ENCODE data around the gene NR1H3. TPM values are rescaled to one million over a fixed set of nuclear protein-coding genes. Genes with fewer than 3 reads are reported as not detected.

The NR1H3 gene
- total RNA-seq, 1 donor from 2014 or later = 92.4 TPM

DNA sequence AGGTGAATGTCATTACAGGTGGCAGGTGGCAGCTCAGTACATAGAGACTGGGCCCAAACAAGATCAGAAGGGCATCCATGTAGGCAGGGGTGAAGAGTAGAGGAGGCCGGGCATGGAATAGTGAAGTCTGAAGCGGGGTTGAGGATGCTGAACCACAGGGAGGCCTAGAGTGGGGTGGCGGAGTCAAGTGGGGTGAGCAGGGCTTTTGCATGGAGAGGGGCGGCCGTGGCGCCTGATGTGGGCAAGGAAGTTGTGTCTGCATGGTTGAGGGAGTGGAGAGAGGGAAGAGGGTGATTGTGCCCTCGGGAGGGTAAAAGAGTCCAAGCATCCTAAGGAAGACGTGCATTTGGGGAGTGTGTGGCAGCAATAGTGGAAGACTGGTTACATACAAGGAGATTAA is 28.6 kb upstream of the NR1H3 start:
- Histone ChIP-seq H3K36me3 (peaks cover 46 to 80% of the 10 kb centered on the region in 2 donors), H3K27ac (no peak overlapping the region), H3K9me3 (no peaks in the 10 kb centered on the region), H3K4me3 (no peak overlapping the region), H3K4me1 (no peaks in the 10 kb centered on the region), H3K27me3 (no peaks in the 10 kb centered on the region)
- intact Hi-C loops (cut with DNase I) = no loop called here
- TF ChIP-seq, protein P1, sequence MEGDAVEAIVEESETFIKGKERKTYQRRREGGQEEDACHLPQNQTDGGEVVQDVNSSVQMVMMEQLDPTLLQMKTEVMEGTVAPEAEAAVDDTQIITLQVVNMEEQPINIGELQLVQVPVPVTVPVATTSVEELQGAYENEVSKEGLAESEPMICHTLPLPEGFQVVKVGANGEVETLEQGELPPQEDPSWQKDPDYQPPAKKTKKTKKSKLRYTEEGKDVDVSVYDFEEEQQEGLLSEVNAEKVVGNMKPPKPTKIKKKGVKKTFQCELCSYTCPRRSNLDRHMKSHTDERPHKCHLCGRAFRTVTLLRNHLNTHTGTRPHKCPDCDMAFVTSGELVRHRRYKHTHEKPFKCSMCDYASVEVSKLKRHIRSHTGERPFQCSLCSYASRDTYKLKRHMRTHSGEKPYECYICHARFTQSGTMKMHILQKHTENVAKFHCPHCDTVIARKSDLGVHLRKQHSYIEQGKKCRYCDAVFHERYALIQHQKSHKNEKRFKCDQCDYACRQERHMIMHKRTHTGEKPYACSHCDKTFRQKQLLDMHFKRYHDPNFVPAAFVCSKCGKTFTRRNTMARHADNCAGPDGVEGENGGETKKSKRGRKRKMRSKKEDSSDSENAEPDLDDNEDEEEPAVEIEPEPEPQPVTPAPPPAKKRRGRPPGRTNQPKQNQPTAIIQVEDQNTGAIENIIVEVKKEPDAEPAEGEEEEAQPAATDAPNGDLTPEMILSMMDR (IDR thresholded peaks at IDR 0.05) = no peak
- no peak for DNase-seq (ENCODE audit: low spot score in 2 of 2)

DNA sequence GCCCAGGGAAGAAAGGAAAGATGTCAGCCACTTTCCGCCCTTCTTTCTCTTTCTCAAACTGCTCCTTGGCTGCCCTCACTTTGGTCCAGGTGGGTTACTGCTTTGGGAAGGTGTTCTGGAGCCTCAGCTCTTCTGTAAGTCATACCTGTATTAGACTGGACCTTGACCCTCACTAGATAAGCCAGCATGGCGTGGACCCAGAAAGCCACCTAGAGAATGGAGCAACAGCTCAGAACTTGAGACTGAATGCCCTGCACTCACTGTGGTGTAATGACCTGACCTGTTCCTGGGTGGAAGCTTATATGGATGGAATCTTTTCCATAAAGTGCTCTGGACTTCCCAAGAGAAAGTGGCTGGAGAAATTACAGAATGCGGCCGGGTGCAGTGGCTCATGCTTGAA is 24.7 kb upstream of the NR1H3 start:
- Histone ChIP-seq H3K27me3 (no peaks in the 10 kb centered on the region), H3K9me3 (no peaks in the 10 kb centered on the region), H3K4me1 (no peaks in the 10 kb centered on the region), H3K27ac (no peak overlapping the region), H3K36me3 (peaks cover 19 to 74% of the 10 kb centered on the region in 2 donors), H3K4me3 (no peak overlapping the region)
- DNase-seq (ENCODE audit: low spot score in 2 of 2) = no peak
- TF ChIP-seq, protein P1 (IDR thresholded peaks at IDR 0.05) = no peak
- intact Hi-C loops (cut with DNase I) = no loop called here

DNA sequence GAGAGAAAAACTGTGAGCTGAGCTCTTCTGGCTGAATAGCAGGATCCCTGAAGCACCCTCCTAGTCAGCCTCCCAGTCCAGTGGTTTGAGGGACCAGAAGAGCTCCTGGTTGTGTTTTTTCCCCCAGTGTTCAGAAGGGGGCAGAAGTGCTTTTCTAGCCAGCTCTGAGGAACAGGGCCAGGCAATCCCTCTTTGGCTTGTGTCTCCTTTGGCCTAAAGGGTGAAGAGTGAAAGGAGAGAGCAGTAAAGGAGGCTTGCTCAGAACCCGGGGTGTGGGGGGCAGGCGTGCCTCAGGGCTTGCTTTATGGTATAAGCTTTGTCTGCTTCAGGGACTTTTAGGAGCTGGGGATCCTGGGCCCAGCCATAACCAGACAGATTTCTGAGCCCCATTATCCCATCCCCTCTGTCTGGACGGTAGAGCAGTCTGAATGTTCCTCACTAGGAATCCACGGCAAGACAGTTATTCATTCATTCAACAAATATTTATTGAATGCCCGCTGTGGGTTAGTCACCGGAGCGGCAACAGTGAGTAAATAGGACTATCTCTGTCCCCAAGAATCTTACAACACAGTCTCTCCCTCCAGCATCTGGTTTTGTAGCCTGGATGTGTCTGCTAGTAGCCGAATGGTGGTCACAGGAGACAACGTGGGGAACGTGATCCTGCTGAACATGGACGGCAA is 23.7 kb upstream of the NR1H3 start:
- H3K4me3 ChIP-seq = no peak overlapping the region
- H3K4me1 ChIP-seq = no peaks in the 10 kb centered on the region
- intact Hi-C loops (cut with DNase I) = no loop called here
- peaks cover 22 to 80% of the 10 kb centered on the region in 2 donors for H3K36me3 ChIP-seq
- no peaks in the 10 kb centered on the region for H3K9me3 ChIP-seq
- H3K27me3 ChIP-seq = no peaks in the 10 kb centered on the region
- TF ChIP-seq, protein P1 (IDR thresholded peaks at IDR 0.05) = peak in 1 of 3 experiments; percentile 21
- H3K27ac ChIP-seq = no peak overlapping the region
- DNase-seq (ENCODE audit: low spot score in 2 of 2) = no peak

DNA sequence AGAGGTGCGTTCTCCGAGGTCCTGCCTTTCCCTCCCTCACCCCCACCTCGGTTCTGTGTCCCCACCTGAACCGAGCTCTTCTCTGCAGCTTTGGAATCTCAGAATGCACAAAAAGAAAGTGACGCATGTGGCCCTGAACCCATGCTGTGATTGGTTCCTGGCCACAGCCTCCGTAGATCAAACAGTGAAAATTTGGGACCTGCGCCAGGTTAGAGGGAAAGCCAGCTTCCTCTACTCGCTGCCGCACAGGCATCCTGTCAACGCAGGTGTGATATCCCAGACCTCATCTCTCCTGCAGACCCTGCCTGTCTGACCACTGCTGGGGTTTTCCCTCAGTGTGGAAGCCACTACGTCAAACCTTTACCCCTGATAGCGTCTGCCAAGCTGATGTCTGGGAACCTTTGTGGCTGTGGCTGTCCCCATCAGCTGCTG is 23.1 kb upstream of the NR1H3 start:
- TF ChIP-seq, protein P1 (IDR thresholded peaks at IDR 0.05) = no peak
- no peak overlapping the region for H3K4me3 ChIP-seq
- no peaks in the 10 kb centered on the region for H3K4me1 ChIP-seq
- H3K36me3 ChIP-seq = peaks cover 27 to 81% of the 10 kb centered on the region in 2 donors
- intact Hi-C loops (cut with DNase I) = no loop called here
- no peak overlapping the region for H3K27ac ChIP-seq
- DNase-seq (ENCODE audit: low spot score in 2 of 2) = no peak
- H3K27me3 ChIP-seq = no peaks in the 10 kb centered on the region
- H3K9me3 ChIP-seq = no peaks in the 10 kb centered on the region

DNA sequence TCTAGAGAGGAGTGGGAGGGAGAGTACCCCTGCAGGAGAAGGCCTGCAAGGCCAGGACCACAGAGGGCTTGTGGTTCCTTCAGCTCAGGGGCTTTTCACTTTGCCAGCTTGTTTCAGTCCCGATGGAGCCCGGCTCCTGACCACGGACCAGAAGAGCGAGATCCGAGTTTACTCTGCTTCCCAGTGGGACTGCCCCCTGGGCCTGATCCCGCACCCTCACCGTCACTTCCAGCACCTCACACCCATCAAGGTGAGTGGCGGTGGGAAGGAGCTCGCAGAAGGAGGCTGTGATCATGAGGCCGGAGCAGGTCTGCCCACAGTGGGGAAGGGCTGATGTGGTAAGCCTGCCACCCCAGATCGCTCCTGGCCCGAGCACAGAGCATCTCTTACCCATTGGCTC is 22.6 kb upstream of the NR1H3 start:
- H3K4me3 ChIP-seq = no peak overlapping the region
- no peaks in the 10 kb centered on the region for H3K9me3 ChIP-seq
- no peak overlapping the region for H3K27ac ChIP-seq
- no peaks in the 10 kb centered on the region for H3K4me1 ChIP-seq
- intact Hi-C loops (cut with DNase I) = no loop called here
- DNase-seq (ENCODE audit: low spot score in 2 of 2) = no peak
- H3K27me3 ChIP-seq = no peaks in the 10 kb centered on the region
- TF ChIP-seq, protein P1 (IDR thresholded peaks at IDR 0.05) = no peak
- peaks cover 32 to 81% of the 10 kb centered on the region in 2 donors for H3K36me3 ChIP-seq
